Measurements from ENCODE around the gene HTR1D. TPM values are rescaled to one million over a fixed set of nuclear protein-coding genes. Genes with fewer than 3 reads are reported as not detected.

The HTR1D gene
- total and polyA plus RNA-seq, 12 donors: 0.03 to 0.06 TPM; not detected in 10

DNA sequence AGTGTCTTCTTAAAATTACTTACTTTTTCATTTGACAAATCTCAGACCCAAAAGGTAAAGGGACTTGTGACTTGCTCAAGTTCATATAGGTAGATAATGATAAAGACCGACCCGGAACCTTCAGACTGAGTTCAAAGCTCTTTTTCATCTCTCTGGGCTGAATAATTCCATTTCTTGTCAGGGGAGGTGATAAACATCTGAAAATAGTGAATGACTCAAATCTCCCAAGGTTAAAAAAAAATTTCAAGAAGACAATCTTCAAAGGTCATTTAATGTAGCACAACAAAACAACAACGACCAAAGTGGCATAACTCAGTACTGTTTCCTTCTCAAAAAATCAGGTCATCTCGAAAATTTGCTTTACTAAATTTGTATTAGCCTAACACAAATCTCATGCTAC, 69.2 kb downstream of the HTR1D start:
- TF ChIP-seq, protein P1, sequence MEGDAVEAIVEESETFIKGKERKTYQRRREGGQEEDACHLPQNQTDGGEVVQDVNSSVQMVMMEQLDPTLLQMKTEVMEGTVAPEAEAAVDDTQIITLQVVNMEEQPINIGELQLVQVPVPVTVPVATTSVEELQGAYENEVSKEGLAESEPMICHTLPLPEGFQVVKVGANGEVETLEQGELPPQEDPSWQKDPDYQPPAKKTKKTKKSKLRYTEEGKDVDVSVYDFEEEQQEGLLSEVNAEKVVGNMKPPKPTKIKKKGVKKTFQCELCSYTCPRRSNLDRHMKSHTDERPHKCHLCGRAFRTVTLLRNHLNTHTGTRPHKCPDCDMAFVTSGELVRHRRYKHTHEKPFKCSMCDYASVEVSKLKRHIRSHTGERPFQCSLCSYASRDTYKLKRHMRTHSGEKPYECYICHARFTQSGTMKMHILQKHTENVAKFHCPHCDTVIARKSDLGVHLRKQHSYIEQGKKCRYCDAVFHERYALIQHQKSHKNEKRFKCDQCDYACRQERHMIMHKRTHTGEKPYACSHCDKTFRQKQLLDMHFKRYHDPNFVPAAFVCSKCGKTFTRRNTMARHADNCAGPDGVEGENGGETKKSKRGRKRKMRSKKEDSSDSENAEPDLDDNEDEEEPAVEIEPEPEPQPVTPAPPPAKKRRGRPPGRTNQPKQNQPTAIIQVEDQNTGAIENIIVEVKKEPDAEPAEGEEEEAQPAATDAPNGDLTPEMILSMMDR (IDR thresholded peaks at IDR 0.05): no peak
- TF ChIP-seq POLR2A (IDR thresholded peaks at IDR 0.05): no peak
- 24 to 43% (median 31%) methylated on average over 4 of the region's 4 CpGs for WGBS, 4 donors

More for the DNA sequence above, 69.2 kb downstream of the HTR1D start:
- intact Hi-C loops (cut with DNase I): no loop called here
- Histone ChIP-seq H3K36me3 (replicated peaks in 1 of 2) (peaks cover 0 to 8% of the 10 kb centered on the region in 2 donors), H3K4me3 (no peak overlapping the region), H3K4me1 (replicated peaks in 1 of 2) (peaks cover 25 to 52% of the 10 kb centered on the region in 2 donors), H3K27ac (peak overlapping the region; percentile 32 to 75 (median 59)), H3K9me3 (replicated peaks in 1 of 3) (no peaks in the 10 kb centered on the region), H3K27me3 (no peaks in the 10 kb centered on the region)
- DNase-seq: no peak

Small RNA genes within 50 kb of the gene (small RNA-seq; reads per million reads assigned to genes)
- gene RNU6-135P (0 to 0.08 reads per million in 2 donors), gene RNU6-514P (0 reads per million in 2 donors)

Other genes starting within 250 kb of the HTR1D start
- gene LACTBL1, start 244.6 kb downstream of the HTR1D start, total RNA-seq: not detected
- gene LACTBL1, start 244.6 kb downstream of the HTR1D start, polyA plus RNA-seq: not detected
- gene TEX46, start 201.7 kb downstream of the HTR1D start, total RNA-seq: not detected
- not detected for gene TEX46, start 201.7 kb downstream of the HTR1D start, polyA plus RNA-seq
- 10 to 100 TPM; 43.0 to 87.1 (median 61.9) TPM for gene KDM1A, start 198.0 kb downstream of the HTR1D start, total RNA-seq
- 10 to 100 TPM; 25.3 to 47.8 (median 30.0) TPM for gene KDM1A, start 198.0 kb downstream of the HTR1D start, polyA plus RNA-seq
- 10 to 100 TPM; 16.2 to 65.3 (median 29.5) TPM for gene LUZP1, start 48.6 kb downstream of the HTR1D start, total RNA-seq
- gene LUZP1, start 48.6 kb downstream of the HTR1D start, polyA plus RNA-seq: 10 to 100 TPM in 1 of 3 donors, 1 to 10 TPM in 2; 7.1 to 25.8 (median 9.7) TPM
- gene HNRNPR, start 126.8 kb upstream of the HTR1D start, total RNA-seq: 100 to 1,000 TPM in 4 of 9 donors, 10 to 100 TPM in 5; 36.5 to 141 (median 96.3) TPM
- 100 to 1,000 TPM in 1 of 3 donors, 10 to 100 TPM in 2; 51.7 to 190 (median 83.1) TPM for gene HNRNPR, start 126.8 kb upstream of the HTR1D start, polyA plus RNA-seq
- 10 to 100 TPM in 8 of 9 donors, 1 to 10 TPM in 1; 7.8 to 43.7 (median 27.4) TPM for gene ZNF436, start 152.3 kb upstream of the HTR1D start, total RNA-seq
- gene ZNF436, start 152.3 kb upstream of the HTR1D start, polyA plus RNA-seq: 10 to 100 TPM; 10.1 to 16.2 (median 13.3) TPM
- gene TCEA3, start 207.2 kb upstream of the HTR1D start, total RNA-seq: 100 to 1,000 TPM in 6 of 9 donors, 10 to 100 TPM in 3; 23.6 to 171 (median 122) TPM
- gene TCEA3, start 207.2 kb upstream of the HTR1D start, polyA plus RNA-seq: 100 to 1,000 TPM in 2 of 3 donors, 10 to 100 TPM in 1; 51.8 to 132 (median 102) TPM